Measurements from ENCODE around the gene CEP192.

DNA sequence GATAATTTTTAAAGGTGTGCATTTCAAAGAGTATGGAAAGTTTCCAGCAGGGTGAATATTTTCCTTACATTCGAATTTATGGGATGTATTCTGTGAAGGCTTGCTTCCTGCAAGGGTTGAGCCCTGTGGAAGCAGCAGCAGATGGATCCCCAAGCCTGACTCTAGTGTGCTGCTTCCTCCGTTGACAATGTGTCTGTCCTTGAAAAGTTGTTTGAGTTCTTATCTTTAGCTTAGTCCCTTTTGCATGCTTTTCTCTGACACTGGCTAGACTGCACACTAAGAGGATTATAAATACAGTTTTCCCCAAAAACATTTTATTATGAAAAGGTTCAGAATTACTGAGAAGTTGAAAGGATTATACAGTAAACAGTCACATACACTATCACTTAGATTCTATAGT lies 86.3 kb downstream of the CEP192 start:
- TF ChIP-seq, protein P1, sequence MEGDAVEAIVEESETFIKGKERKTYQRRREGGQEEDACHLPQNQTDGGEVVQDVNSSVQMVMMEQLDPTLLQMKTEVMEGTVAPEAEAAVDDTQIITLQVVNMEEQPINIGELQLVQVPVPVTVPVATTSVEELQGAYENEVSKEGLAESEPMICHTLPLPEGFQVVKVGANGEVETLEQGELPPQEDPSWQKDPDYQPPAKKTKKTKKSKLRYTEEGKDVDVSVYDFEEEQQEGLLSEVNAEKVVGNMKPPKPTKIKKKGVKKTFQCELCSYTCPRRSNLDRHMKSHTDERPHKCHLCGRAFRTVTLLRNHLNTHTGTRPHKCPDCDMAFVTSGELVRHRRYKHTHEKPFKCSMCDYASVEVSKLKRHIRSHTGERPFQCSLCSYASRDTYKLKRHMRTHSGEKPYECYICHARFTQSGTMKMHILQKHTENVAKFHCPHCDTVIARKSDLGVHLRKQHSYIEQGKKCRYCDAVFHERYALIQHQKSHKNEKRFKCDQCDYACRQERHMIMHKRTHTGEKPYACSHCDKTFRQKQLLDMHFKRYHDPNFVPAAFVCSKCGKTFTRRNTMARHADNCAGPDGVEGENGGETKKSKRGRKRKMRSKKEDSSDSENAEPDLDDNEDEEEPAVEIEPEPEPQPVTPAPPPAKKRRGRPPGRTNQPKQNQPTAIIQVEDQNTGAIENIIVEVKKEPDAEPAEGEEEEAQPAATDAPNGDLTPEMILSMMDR (IDR thresholded peaks at IDR 0.05) = no peak
- TF ChIP-seq POLR2AphosphoS5 (IDR thresholded peaks at IDR 0.05; ENCODE audit: insufficient read depth in 1 of 2, low read depth in 1 of 2) (no peak), POLR2A (IDR thresholded peaks at IDR 0.05) (no peak)

All from vagina (tissue), 2 donors.